Panc1 (cell line): Measurements from ENCODE around the gene TOGARAM1.

ENCODE experiments used
- CTCF ChIP-seq: fragments of 450-650 bp; IDR thresholded peaks from 2 replicates; pipeline ENCODE4 v1.5.1; 2017; ENCODE audit warnings: mild to moderate bottlenecking
- POLR2AphosphoS5 ChIP-seq: IDR thresholded peaks from 2 replicates; pipeline ENCODE4 v1.6.1; 2012; ENCODE audit warnings: mild to moderate bottlenecking, low read depth, low read length, moderate library complexity
- REST ChIP-seq, 2 experiments: IDR thresholded peaks; 2 replicates each; pipeline ENCODE4 v1.6.1; 2011 to 2012; ENCODE audit warnings: low read depth in 2 of 2, control low read depth in 1 of 2, low read length in 1 of 2, mild to moderate bottlenecking in 1 of 2, moderate library complexity in 1 of 2; ENCODE audit not compliant: insufficient read depth in 1 of 2
- SIN3A ChIP-seq: IDR thresholded peaks from 2 replicates; pipeline ENCODE4 v1.6.1; 2012; ENCODE audit warnings: low read depth, mild to moderate bottlenecking, low read length, moderate library complexity, borderline replicate concordance; ENCODE audit not compliant: insufficient read depth
- TCF7L2 ChIP-seq: IDR thresholded peaks from 2 replicates; pipeline ENCODE4 v1.6.1; 2011; ENCODE audit warnings: mild to moderate bottlenecking, low read depth, low read length, inconsistent platforms

GRCh38 chr14:45120096-45120495 lies 158.1 kb downstream of the TOGARAM1 start:
- TF ChIP-seq CTCF (no peak), POLR2AphosphoS5 (no peak), REST (IDR thresholded peaks at IDR 0.05; ENCODE audit: insufficient read depth in 1 of 2, low read depth in 2 of 2, low read length in 1 of 2) (no peak), SIN3A (no peak), TCF7L2 (no peak)
